ENCODE data around the gene OSBP2. TPM values are rescaled to one million over a fixed set of nuclear protein-coding genes. Genes with fewer than 3 reads are reported as not detected.

The OSBP2 gene
- total and polyA plus RNA-seq, 9 donors: 1.3 to 5.1 (median 1.4) TPM

DNA sequence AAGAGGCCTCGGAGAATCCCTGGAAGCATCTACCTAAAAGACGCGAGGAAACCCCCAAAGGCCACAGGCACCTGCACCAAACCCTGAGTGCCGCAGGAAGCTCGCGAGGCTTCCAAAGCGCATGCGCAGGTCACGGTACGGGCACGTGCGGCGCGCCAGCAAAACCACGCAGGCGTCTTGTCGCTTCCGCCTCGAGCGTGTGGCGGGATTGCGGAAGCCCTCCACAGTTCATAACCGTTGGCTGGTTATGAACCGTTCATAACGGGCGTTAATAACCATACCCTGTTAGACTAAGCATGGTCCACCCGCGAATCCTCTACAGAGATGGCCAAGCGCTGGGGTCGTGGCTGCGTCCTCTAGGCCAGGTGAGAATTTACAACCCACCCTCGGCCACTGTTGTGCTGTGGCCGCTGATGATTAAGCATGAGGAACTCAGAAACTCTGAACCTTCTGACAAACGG, 227.5 kb downstream of the OSBP2 start:
- no peaks in the 10 kb centered on the region for H3K4me1 ChIP-seq (ENCODE audit: insufficient read depth)
- no peaks in the 10 kb centered on the region for H3K27me3 ChIP-seq
- TF ChIP-seq, protein P1, sequence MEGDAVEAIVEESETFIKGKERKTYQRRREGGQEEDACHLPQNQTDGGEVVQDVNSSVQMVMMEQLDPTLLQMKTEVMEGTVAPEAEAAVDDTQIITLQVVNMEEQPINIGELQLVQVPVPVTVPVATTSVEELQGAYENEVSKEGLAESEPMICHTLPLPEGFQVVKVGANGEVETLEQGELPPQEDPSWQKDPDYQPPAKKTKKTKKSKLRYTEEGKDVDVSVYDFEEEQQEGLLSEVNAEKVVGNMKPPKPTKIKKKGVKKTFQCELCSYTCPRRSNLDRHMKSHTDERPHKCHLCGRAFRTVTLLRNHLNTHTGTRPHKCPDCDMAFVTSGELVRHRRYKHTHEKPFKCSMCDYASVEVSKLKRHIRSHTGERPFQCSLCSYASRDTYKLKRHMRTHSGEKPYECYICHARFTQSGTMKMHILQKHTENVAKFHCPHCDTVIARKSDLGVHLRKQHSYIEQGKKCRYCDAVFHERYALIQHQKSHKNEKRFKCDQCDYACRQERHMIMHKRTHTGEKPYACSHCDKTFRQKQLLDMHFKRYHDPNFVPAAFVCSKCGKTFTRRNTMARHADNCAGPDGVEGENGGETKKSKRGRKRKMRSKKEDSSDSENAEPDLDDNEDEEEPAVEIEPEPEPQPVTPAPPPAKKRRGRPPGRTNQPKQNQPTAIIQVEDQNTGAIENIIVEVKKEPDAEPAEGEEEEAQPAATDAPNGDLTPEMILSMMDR (IDR thresholded peaks at IDR 0.05): no peak
- TF ChIP-seq POLR2A (IDR thresholded peaks at IDR 0.05) (no peak), EP300 (IDR thresholded peaks at IDR 0.05) (no peak)
- intact Hi-C loops (cut with DNase I): loop anchor here in 3 of 4 donors (10.0 kb wide), 2 partner anchors 147 to 287 kb away; partner anchors contain the start of gene SLC35E4 (in 3 of the 3)
- 46 to 68% (median 58%) methylated on average over 34 of the region's 34 CpGs for WGBS, 3 donors
- no peaks in the 10 kb centered on the region for H3K36me3 ChIP-seq
- H3K27ac ChIP-seq: no peak overlapping the region
- peak; percentile 68 to 77 (median 72) for DNase-seq
- no peaks in the 10 kb centered on the region for H3K9me3 ChIP-seq
- H3K4me3 ChIP-seq: peak overlapping the region; percentile 23

DNA sequence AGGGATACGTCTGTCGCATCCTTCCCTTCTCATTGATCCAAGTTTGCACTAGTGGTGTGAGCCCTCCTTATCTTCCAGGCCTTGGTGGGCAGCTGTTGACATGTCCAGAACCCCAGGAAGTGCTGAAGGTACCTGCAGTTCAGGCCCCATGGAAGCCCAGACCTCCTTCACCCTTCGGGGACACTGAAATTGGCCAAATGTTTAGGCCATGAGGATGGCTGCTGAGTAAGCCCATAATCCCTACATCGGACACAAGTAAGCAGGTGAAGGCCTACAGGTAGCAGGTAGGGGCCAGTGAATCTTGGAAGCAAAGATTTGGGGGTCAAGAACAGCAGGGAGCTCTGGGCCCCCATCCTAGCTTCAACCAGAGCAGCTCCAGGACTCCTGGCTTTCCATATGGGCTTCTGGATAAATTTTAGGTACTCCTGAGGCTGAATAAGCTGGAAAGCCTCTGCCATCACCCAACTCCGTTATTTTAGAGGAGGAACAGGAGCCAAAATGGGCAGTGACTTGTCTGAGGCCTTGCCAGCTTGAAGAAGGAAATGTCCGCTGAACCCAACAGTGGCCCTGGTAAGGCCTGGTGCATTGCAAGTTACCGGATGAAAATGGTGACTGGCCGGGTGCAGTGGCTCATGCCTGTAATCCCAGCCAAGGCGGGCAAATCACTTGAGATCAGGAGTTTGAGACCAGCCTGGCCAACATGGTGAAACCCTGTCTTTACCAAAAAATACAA, 228.7 kb downstream of the OSBP2 start:
- Histone ChIP-seq H3K36me3 (no peaks in the 10 kb centered on the region), H3K27ac (no peak overlapping the region), H3K4me1 (ENCODE audit: insufficient read depth) (no peaks in the 10 kb centered on the region), H3K27me3 (no peaks in the 10 kb centered on the region), H3K4me3 (no peak overlapping the region), H3K9me3 (no peaks in the 10 kb centered on the region)
- intact Hi-C loops (cut with DNase I): loop anchor here in 3 of 4 donors (10.0 kb wide), 2 partner anchors 149 to 289 kb away; partner anchors contain the start of gene SLC35E4 (in 3 of the 3)
- TF ChIP-seq POLR2A (IDR thresholded peaks at IDR 0.05): no peak
- no peak for TF ChIP-seq EP300 (IDR thresholded peaks at IDR 0.05)
- TF ChIP-seq, protein P1 (IDR thresholded peaks at IDR 0.05): no peak
- WGBS, 3 donors: 87 to 91% (median 91%) methylated on average over 9 of the region's 9 CpGs
- no peak for DNase-seq

DNA sequence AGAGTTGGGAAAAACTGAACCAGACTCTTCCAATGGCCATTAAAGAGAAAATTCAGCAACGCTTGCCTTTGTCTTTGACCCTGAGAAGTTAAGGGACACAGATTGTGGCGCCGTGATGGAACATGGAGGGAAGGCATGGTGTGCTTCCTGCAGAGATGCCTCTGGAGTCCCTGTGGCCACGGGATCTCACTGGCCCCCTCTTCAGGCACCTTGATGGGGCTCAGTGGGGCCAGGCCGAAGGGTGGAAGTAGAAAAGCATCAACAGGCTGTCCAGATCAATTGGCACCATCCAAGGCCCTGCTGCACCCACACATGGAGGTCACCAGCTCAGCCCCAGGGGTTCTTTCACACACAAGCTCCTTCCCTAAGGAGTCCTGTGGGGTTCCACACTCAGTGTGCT, 231.0 kb downstream of the OSBP2 start:
- Histone ChIP-seq H3K4me1 (ENCODE audit: insufficient read depth) (no peaks in the 10 kb centered on the region), H3K4me3 (no peak overlapping the region), H3K27me3 (no peaks in the 10 kb centered on the region), H3K9me3 (no peaks in the 10 kb centered on the region), H3K27ac (no peak overlapping the region), H3K36me3 (no peaks in the 10 kb centered on the region)
- DNase-seq: no peak
- 82 to 88% (median 86%) methylated on average over 5 of the region's 5 CpGs for WGBS, 3 donors
- intact Hi-C loops (cut with DNase I): loop anchor here in 3 of 4 donors (10.0 kb wide), 2 partner anchors 151 to 291 kb away; partner anchors contain the start of gene SLC35E4 (in 3 of the 3)
- TF ChIP-seq EP300 (IDR thresholded peaks at IDR 0.05) (no peak), POLR2A (IDR thresholded peaks at IDR 0.05) (no peak)
- TF ChIP-seq, protein P1 (IDR thresholded peaks at IDR 0.05): no peak

DNA sequence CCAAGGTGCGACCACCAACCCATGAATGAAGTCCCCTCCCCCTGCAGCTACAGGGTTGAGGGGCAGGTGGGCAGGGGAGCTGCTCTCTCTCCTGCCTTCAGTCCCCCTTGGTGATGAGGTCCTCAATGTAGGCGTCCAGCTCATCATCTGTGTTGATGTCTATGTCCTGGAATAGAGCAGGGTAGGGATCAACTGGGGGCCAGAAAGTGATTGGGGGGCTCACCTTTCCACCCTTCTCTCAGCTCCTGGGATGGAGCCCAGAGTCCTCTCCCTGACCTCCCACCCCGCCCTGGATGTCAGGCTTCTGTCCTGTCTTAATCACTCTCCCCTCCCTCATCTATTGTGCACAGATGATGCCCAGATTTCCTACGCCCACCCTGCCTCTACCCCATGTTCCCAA, 232.0 kb downstream of the OSBP2 start:
- Histone ChIP-seq H3K27me3 (no peaks in the 10 kb centered on the region), H3K27ac (no peak overlapping the region), H3K36me3 (no peaks in the 10 kb centered on the region), H3K9me3 (no peaks in the 10 kb centered on the region), H3K4me3 (no peak overlapping the region), H3K4me1 (ENCODE audit: insufficient read depth) (no peaks in the 10 kb centered on the region)
- no peak for DNase-seq
- TF ChIP-seq EP300 (IDR thresholded peaks at IDR 0.05): no peak
- no peak for TF ChIP-seq POLR2A (IDR thresholded peaks at IDR 0.05)
- TF ChIP-seq, protein P1 (IDR thresholded peaks at IDR 0.05): no peak
- 87 to 89% (median 87%) methylated on average over 4 of the region's 4 CpGs for WGBS, 3 donors
- intact Hi-C loops (cut with DNase I): loop anchor here in 3 of 4 donors (10.0 kb wide), 2 partner anchors 152 to 292 kb away; partner anchors contain the start of gene SLC35E4 (in 3 of the 3)
